ENCODE measurements around the gene MSH3. TPM values are rescaled to one million over a fixed set of nuclear protein-coding genes. Genes with fewer than 3 reads are reported as not detected.
"Not testable (repeated sequence)": the region's sequence is repeated elsewhere in the genome, so short reads cannot be mapped to it uniquely, and the experiment has no call there.

MSH3 gene
- total RNA-seq, 4 donors from 2014 or later, result 14.5 to 27.2 (median 21.5) TPM

DNA sequence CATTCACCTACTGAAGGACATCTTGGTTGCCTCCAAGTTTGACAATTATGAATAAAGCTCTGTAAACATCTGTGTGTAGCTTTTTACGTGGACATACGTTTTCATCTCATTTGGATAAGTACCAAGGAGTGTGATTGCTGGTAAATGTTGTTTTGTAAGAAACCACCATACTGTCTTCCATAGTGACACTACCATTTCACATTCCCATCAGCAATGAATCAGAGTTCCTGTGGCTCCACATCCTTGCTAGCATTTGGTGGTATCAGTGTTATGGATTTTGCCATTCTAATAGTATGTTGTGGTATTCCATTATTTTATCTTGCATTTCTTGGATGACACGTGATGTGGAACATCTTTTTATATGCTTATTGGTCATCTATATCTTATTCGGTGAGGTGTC lies 227.3 kb downstream of the MSH3 start:
- Histone ChIP-seq H3K4me1 (no peaks in the 10 kb centered on the region), H3K36me3 (peaks cover 0 to 8% (median 0%) of the 10 kb centered on the region in 3 donors), H3K27me3 (no peaks in the 10 kb centered on the region), H3K27ac (no peak overlapping the region), H3K9me3 (no peaks in the 10 kb centered on the region), H3K4me3 (no peak overlapping the region)
- TF ChIP-seq CTCF (IDR thresholded peaks at IDR 0.05), result no peak
- TF ChIP-seq POLR2A (IDR thresholded peaks at IDR 0.05), result no peak
- DNase-seq, result no peak

DNA sequence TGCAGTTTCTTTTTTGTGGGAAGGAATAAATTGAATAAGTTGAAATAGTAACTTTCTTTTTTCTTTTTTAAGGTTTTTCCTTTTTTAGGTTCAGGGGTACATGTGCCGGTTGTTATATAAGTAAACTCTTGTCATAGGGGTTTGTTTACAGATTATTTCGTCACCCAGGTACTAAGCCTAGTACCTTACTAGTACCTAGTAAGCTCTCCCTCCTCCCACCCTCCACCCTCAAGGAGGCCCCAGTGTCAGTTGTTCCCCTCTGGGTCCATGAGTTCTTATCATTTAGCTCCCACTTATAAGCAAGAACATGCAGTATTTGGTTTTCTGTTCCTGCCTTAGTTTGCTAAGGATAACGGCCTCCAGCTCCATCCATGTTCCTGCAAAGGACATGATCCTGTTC lies 228.9 kb downstream of the MSH3 start:
- not testable (repeated sequence) for DNase-seq, H3K4me3 ChIP-seq

GRCh38 chr5:80884086-80884813 lies 229.8 kb downstream of the MSH3 start:
- H3K4me1 ChIP-seq, result no peaks in the 10 kb centered on the region
- no peaks in the 10 kb centered on the region for H3K9me3 ChIP-seq
- no peak for TF ChIP-seq POLR2A (IDR thresholded peaks at IDR 0.05)
- TF ChIP-seq CTCF (IDR thresholded peaks at IDR 0.05), result no peak
- H3K27me3 ChIP-seq, result no peaks in the 10 kb centered on the region
- H3K4me3 ChIP-seq, result no peak overlapping the region
- DNase-seq, result no peak
- H3K27ac ChIP-seq, result no peak overlapping the region
- no peaks in the 10 kb centered on the region for H3K36me3 ChIP-seq

More for the DNA sequence above, 228.9 kb downstream of the MSH3 start:
- not testable (repeated sequence) for H3K4me1 ChIP-seq, H3K9me3 ChIP-seq, H3K36me3 ChIP-seq, H3K27ac ChIP-seq, H3K27me3 ChIP-seq

- no peaks in the 10 kb centered on the region for H3K27me3 ChIP-seq
- DNase-seq, result no peak
- H3K36me3 ChIP-seq, result peaks cover 0 to under 1% (median 0%) of the 10 kb centered on the region in 3 donors
- no peak overlapping the region for H3K4me3 ChIP-seq
- no peaks in the 10 kb centered on the region for H3K4me1 ChIP-seq
- H3K27ac ChIP-seq, result no peak overlapping the region
- TF ChIP-seq CTCF (IDR thresholded peaks at IDR 0.05) (no peak), POLR2A (IDR thresholded peaks at IDR 0.05) (no peak)
- H3K9me3 ChIP-seq, result no peaks in the 10 kb centered on the region
Observed at GRCh38 chr5:80884929-80885328, 230.5 kb downstream of the MSH3 start.

DNA sequence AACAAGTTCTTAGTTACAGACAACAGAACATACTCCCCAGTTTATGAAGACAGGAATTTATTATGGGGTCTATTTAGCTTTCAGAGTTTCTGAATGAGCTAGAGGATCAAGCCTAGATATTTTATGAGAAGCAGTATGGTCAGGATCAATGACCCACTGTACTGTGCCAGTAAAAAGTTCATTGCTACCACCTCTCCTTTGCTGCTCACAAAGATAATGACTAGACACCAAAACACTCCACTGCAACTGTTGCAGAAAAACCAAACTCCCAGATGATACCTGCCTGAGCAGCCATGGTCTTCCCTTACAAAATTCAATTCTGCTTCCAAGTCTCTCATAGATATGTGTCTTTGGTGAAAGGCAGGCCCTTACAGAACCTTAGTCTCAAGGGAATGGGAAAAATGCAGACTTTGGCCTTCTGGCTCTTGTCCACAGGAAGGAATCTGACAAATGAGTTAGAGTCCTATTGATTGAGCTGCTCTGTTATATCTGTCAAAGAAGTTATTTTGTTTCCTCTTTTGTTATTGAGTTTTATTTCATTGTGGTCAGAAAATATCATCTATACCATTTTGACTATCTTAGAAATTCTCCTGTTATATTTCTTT lies 231.0 kb downstream of the MSH3 start:
- H3K4me1 ChIP-seq, result no peaks in the 10 kb centered on the region
- H3K27ac ChIP-seq, result no peak overlapping the region
- H3K4me3 ChIP-seq, result no peak overlapping the region
- no peaks in the 10 kb centered on the region for H3K27me3 ChIP-seq
- H3K9me3 ChIP-seq, result no peaks in the 10 kb centered on the region
- TF ChIP-seq POLR2A (IDR thresholded peaks at IDR 0.05) (no peak), CTCF (IDR thresholded peaks at IDR 0.05) (no peak)
- peak in 1 of 3 donors; percentile 49 for DNase-seq
- peaks cover 0 to 6% (median 0%) of the 10 kb centered on the region in 3 donors for H3K36me3 ChIP-seq

GRCh38 chr5:80894083-80894482 lies 239.6 kb downstream of the MSH3 start:
- H3K27ac ChIP-seq, result no peak overlapping the region
- DNase-seq, result no peak
- H3K4me1 ChIP-seq, result no peaks in the 10 kb centered on the region
- no peak overlapping the region for H3K4me3 ChIP-seq
- TF ChIP-seq CTCF (IDR thresholded peaks at IDR 0.05), result no peak
- no peak for TF ChIP-seq POLR2A (IDR thresholded peaks at IDR 0.05)
- H3K27me3 ChIP-seq, result no peaks in the 10 kb centered on the region
- no peaks in the 10 kb centered on the region for H3K9me3 ChIP-seq
- peaks cover 0 to 7% (median 0%) of the 10 kb centered on the region in 3 donors for H3K36me3 ChIP-seq
